ENCODE measurements around the gene TSPAN12.

DNA sequence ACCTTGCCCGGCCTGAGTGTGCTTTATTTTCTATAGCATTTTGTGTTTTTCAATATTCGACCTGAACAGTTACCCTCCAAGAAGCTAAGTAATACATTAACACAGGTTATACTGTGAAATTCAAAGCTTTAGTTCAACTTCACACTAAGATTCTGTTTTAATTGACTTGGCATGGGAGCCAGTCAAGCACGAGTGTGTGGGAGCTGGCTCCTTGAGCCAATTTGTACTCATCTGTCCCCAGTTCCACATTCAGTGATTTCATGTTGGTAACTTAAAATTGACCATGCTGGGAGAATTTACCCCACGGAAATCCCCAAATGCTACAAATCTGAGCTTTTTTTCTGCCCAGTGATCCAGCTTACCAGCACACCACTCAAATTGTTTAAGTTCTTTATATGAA lies 20.3 kb downstream of the TSPAN12 start:
- TF ChIP-seq POLR2A (IDR thresholded peaks at IDR 0.05) = no peak
- TF ChIP-seq, protein P1, sequence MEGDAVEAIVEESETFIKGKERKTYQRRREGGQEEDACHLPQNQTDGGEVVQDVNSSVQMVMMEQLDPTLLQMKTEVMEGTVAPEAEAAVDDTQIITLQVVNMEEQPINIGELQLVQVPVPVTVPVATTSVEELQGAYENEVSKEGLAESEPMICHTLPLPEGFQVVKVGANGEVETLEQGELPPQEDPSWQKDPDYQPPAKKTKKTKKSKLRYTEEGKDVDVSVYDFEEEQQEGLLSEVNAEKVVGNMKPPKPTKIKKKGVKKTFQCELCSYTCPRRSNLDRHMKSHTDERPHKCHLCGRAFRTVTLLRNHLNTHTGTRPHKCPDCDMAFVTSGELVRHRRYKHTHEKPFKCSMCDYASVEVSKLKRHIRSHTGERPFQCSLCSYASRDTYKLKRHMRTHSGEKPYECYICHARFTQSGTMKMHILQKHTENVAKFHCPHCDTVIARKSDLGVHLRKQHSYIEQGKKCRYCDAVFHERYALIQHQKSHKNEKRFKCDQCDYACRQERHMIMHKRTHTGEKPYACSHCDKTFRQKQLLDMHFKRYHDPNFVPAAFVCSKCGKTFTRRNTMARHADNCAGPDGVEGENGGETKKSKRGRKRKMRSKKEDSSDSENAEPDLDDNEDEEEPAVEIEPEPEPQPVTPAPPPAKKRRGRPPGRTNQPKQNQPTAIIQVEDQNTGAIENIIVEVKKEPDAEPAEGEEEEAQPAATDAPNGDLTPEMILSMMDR (IDR thresholded peaks at IDR 0.05) = no peak
- TF ChIP-seq EP300 (IDR thresholded peaks at IDR 0.05) = no peak
